Stimulated activated CD8-positive, alpha-beta memory T cell treated with anti-CD3 and anti-CD28 coated beads, Interleukin-4, amount 100 ng/mL, for 4 hours (primary cell): Measurements from ENCODE around the gene GLRA3.
"Not testable (repeated sequence)": the region's sequence is repeated elsewhere in the genome, so short reads cannot be mapped to it uniquely, and the experiment has no call there.

Source experiments
- DNase-seq, 2 donors: peaks; one replicate each; pipeline ENCODE4 v3.0.0-alpha.2; 2020; ENCODE audit warnings: low read depth in 2 of 2, low spot score in 1 of 2

GLRA3 gene

GRCh38 chr4:174828845-174829701 is at the start of gene GLRA3:
GLRA3 (minus strand) TSS chr4:174829247; CDS start chr4:174828811, 436 bp downstream.
- DNase-seq, result no peak

GRCh38 chr4:174874898-174875297 is 45.9 kb upstream of the GLRA3 start:
- no peak for DNase-seq

- DNase-seq, result no peak
These were observed 44.9 kb upstream of the GLRA3 start for GRCh38 chr4:174873931-174874330.

- DNase-seq, result not testable (repeated sequence)
These were observed 44.1 kb upstream of the GLRA3 start for GRCh38 chr4:174873146-174873545.

GRCh38 chr4:174871407-174871806 is 42.4 kb upstream of the GLRA3 start:
- DNase-seq, result no peak

- no peak for DNase-seq
These were observed 41.3 kb upstream of the GLRA3 start for GRCh38 chr4:174870311-174870710.

GRCh38 chr4:174869339-174869738 is 40.3 kb upstream of the GLRA3 start:
- no peak for DNase-seq

- no peak for DNase-seq
These were observed 38.9 kb upstream of the GLRA3 start for GRCh38 chr4:174867903-174868302.

GRCh38 chr4:174865418-174865985 is 36.5 kb upstream of the GLRA3 start:
- DNase-seq, result no peak

GRCh38 chr4:174864031-174864430 is 35.0 kb upstream of the GLRA3 start:
- no peak for DNase-seq

GRCh38 chr4:174860588-174860987 is 31.5 kb upstream of the GLRA3 start:
- DNase-seq, result no peak

- DNase-seq, result no peak
These were observed 30.9 kb upstream of the GLRA3 start for GRCh38 chr4:174859904-174860303.

- no peak for DNase-seq
These were observed 28.1 kb upstream of the GLRA3 start for GRCh38 chr4:174856926-174857800.

GRCh38 chr4:174855050-174855449 is 26.0 kb upstream of the GLRA3 start:
- no peak for DNase-seq

GRCh38 chr4:174853629-174854028 is 24.6 kb upstream of the GLRA3 start:
- no peak for DNase-seq

- DNase-seq, result no peak
These were observed 19.5 kb upstream of the GLRA3 start for GRCh38 chr4:174848596-174848995.

- DNase-seq, result no peak
These were observed 18.9 kb upstream of the GLRA3 start for GRCh38 chr4:174847801-174848427.

GRCh38 chr4:174835536-174835935 is 6.5 kb upstream of the GLRA3 start:
- no peak for DNase-seq

GRCh38 chr4:174834477-174834876 is 5.4 kb upstream of the GLRA3 start:
- DNase-seq, result no peak

- DNase-seq, result no peak
These were observed 2.4 kb downstream of the GLRA3 start for GRCh38 chr4:174826660-174827059.

- no peak for DNase-seq
These were observed 13.8 kb downstream of the GLRA3 start for GRCh38 chr4:174815282-174815681.
